22Rv1 (cell line): ENCODE results near the gene IRF4.

ENCODE experiments used
- ZFX ChIP-seq: fragments of 450-650 bp; IDR thresholded peaks from 2 replicates; pipeline ENCODE4 v1.6.1; 2017; ENCODE audit warnings: antibody characterized with exemption, borderline replicate concordance
- TF ChIP-seq, protein P1 (sequence below): fragments of 450-650 bp; IDR thresholded peaks from 2 replicates; pipeline ENCODE4 v1.5.1; 2017; ENCODE audit warnings: mild to moderate bottlenecking

DNA sequence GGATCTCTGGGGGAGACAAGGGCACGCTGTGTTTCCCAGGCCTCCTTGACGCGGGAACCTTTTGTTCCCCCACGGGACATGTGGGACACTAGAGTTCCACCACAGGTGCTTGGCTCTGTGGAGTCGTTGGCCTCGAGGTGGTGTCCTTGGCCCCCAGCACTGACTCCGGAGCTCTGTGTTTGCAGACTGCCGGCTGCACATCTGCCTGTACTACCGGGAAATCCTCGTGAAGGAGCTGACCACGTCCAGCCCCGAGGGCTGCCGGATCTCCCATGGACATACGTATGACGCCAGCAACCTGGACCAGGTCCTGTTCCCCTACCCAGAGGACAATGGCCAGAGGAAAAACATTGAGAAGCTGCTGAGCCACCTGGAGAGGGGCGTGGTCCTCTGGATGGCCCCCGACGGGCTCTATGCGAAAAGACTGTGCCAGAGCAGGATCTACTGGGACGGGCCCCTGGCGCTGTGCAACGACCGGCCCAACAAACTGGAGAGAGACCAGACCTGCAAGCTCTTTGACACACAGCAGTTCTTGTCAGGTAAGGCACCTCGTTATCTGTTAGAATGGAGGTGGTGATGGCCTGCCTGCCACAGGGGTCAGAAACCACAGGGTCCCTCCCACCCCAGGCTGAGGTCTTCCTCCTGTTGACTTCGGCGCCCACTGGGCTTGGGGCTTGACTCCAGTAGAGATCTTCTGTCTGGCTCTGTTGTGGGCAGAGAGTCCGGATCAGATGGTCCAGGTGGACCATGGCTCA lies 9.9 kb downstream of the IRF4 start:
- TF ChIP-seq, protein P1, sequence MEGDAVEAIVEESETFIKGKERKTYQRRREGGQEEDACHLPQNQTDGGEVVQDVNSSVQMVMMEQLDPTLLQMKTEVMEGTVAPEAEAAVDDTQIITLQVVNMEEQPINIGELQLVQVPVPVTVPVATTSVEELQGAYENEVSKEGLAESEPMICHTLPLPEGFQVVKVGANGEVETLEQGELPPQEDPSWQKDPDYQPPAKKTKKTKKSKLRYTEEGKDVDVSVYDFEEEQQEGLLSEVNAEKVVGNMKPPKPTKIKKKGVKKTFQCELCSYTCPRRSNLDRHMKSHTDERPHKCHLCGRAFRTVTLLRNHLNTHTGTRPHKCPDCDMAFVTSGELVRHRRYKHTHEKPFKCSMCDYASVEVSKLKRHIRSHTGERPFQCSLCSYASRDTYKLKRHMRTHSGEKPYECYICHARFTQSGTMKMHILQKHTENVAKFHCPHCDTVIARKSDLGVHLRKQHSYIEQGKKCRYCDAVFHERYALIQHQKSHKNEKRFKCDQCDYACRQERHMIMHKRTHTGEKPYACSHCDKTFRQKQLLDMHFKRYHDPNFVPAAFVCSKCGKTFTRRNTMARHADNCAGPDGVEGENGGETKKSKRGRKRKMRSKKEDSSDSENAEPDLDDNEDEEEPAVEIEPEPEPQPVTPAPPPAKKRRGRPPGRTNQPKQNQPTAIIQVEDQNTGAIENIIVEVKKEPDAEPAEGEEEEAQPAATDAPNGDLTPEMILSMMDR = no peak
- no peak for TF ChIP-seq ZFX
